ENCODE measurements around the gene DCUN1D2. TPM values are rescaled to one million over a fixed set of nuclear protein-coding genes. Genes with fewer than 3 reads are reported as not detected.
"Not testable (repeated sequence)": the region's sequence is repeated elsewhere in the genome, so short reads cannot be mapped to it uniquely, and the experiment has no call there.

Gene DCUN1D2
- total RNA-seq, 2 experiments from 2014 or later, result 9.2 to 16.5 TPM

DNA sequence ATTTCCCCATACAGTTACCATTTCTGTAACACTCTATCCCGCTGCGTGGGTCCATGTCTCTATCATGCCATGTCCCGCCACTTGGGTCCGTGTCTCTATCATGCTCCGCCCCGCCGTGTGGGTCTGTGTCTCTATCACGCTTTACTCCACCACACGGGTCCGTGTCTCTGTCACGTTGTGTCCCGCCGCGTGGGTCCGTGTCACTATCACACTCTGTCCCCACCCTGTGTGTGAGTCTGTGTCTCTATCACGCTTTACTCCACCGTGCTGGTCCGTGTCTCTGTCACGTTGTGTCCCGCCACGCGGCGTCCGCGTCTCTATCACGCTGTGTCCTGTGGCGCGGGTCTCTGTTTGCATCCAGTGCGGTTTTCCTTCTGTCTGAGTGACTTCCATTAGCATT lies 48.9 kb downstream of the DCUN1D2 start:
- H3K36me3 ChIP-seq (ENCODE audit: insufficient read depth, low read length), result peaks cover 12% of the 10 kb centered on the region; the same call in 1 of the 2 replicates
- POLR2A ChIA-PET, result interaction anchor here (0.5 to 0.6 kb wide), 2 partner anchors 32 to 77 kb away, joined by 3 to 4 read pairs; no protein-coding TSS in a partner anchor
- no peaks in the 10 kb centered on the region for H3K9me2 ChIP-seq (ENCODE audit: insufficient read depth, low read length)
- CTCF ChIA-PET (ENCODE audit: unreplicated experiment), result no interaction called here
- intact Hi-C loops (cut with micrococcal nuclease; ENCODE audit: unreplicated experiment), result no loop called here
- no peaks in the 10 kb centered on the region for H4K20me1 ChIP-seq (ENCODE audit: insufficient read depth, low read length)
- H3K9me3 ChIP-seq (ENCODE audit: low read length), result no peaks in the 10 kb centered on the region
- no peak for DNase-seq (ENCODE audit: low spot score)
- no peak overlapping the region for H3K4me2 ChIP-seq (ENCODE audit: low read length)
- peaks cover 27% of the 10 kb centered on the region for H3K4me1 ChIP-seq (ENCODE audit: insufficient read depth, low read length, poor library complexity, severe bottlenecking)
- TF ChIP-seq, protein P1, sequence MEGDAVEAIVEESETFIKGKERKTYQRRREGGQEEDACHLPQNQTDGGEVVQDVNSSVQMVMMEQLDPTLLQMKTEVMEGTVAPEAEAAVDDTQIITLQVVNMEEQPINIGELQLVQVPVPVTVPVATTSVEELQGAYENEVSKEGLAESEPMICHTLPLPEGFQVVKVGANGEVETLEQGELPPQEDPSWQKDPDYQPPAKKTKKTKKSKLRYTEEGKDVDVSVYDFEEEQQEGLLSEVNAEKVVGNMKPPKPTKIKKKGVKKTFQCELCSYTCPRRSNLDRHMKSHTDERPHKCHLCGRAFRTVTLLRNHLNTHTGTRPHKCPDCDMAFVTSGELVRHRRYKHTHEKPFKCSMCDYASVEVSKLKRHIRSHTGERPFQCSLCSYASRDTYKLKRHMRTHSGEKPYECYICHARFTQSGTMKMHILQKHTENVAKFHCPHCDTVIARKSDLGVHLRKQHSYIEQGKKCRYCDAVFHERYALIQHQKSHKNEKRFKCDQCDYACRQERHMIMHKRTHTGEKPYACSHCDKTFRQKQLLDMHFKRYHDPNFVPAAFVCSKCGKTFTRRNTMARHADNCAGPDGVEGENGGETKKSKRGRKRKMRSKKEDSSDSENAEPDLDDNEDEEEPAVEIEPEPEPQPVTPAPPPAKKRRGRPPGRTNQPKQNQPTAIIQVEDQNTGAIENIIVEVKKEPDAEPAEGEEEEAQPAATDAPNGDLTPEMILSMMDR (conservative IDR thresholded peaks at IDR 0.05; ENCODE audit: low read length), result no peak
- TF ChIP-seq EZH2phosphoT487 (IDR thresholded peaks at IDR 0.05; ENCODE audit: borderline replicate concordance, low read depth, low read length), result no peak
- H3K4me3 ChIP-seq (ENCODE audit: low read depth, low read length, poor library complexity, severe bottlenecking), result no peak overlapping the region
- no peaks in the 10 kb centered on the region for H3K79me2 ChIP-seq (ENCODE audit: insufficient read depth, low read depth, low read length)
- H2AFZ ChIP-seq (ENCODE audit: low read length), result no peak overlapping the region
- BruUV-seq (replicated peaks), result no TSS peak
- no peak overlapping the region for H3K27ac ChIP-seq (ENCODE audit: low read depth, low read length, poor library complexity, severe bottlenecking)

DNA sequence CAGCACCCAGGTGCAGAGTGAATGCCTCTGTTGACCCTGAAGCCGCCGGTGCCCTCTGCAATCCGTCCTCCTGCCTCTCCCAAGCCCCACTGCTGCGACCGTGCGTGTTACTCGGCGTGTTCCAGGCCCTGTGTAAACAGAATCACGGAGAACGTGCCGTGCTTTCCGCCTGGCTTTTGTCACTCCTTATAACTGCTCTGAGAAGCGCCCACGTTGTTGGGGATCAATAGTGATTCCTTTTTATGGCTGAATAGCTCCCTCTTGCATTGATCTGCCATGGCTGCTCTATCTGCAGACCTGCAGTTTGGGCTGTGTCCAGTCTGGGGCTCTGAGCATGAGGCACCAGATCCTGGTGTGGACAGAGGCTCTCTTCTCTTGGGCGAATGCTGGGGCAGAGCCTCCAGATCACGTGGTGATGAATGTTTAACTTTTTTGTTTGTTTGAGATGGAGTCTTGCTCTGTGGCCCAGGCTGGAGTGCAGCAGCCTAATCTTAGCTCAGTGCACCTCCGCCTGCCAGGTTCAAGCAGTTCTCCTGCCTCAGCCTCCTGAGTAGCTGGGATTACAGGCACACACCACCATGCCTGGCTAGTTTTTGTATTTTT lies 53.0 kb downstream of the DCUN1D2 start:
- POLR2A ChIA-PET, result no interaction called here
- no peak overlapping the region for H3K4me3 ChIP-seq (ENCODE audit: low read depth, low read length, poor library complexity, severe bottlenecking)
- no peaks in the 10 kb centered on the region for H3K79me2 ChIP-seq (ENCODE audit: insufficient read depth, low read depth, low read length)
- intact Hi-C loops (cut with micrococcal nuclease; ENCODE audit: unreplicated experiment), result no loop called here
- peaks cover 13% of the 10 kb centered on the region for H3K4me1 ChIP-seq (ENCODE audit: insufficient read depth, low read length, poor library complexity, severe bottlenecking)
- CTCF ChIA-PET (ENCODE audit: unreplicated experiment), result no interaction called here
- no peak overlapping the region for H3K27ac ChIP-seq (ENCODE audit: low read depth, low read length, poor library complexity, severe bottlenecking)
- no peaks in the 10 kb centered on the region for H3K9me3 ChIP-seq (ENCODE audit: low read length)
- no peak for DNase-seq (ENCODE audit: low spot score)
- peaks cover 4% of the 10 kb centered on the region; the same call in 1 of the 2 replicates for H3K36me3 ChIP-seq (ENCODE audit: insufficient read depth, low read length)
- H3K9me2 ChIP-seq (ENCODE audit: insufficient read depth, low read length), result no peaks in the 10 kb centered on the region
- no peak overlapping the region for H2AFZ ChIP-seq (ENCODE audit: low read length)
- no TSS peak for BruUV-seq (replicated peaks)
- H3K4me2 ChIP-seq (ENCODE audit: low read length), result no peak overlapping the region
- H4K20me1 ChIP-seq (ENCODE audit: insufficient read depth, low read length), result no peaks in the 10 kb centered on the region
- no peak for TF ChIP-seq EZH2phosphoT487 (IDR thresholded peaks at IDR 0.05; ENCODE audit: borderline replicate concordance, low read depth, low read length)
- TF ChIP-seq, protein P1 (conservative IDR thresholded peaks at IDR 0.05; ENCODE audit: low read length), result no peak

DNA sequence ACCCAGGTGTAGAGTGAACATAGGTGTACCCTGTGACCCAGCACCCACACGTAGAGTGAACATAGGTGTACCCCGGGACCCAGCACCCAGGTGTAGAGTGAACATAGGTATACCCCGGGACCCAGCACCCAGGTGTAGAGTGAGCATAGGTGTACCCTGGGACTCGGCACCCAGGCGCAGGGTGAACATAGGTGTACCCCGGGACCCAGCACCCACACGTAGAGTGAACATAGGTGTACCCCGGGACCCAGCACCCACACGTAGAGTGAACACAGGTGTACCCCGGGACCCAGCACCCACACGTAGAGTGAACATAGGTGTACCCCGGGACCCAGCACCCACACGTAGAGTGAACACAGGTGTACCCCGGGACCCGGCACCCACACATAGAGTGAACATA lies 53.6 kb downstream of the DCUN1D2 start:
- DNase-seq (ENCODE audit: low spot score); H2AFZ ChIP-seq (ENCODE audit: low read length); H3K9me2 ChIP-seq (ENCODE audit: insufficient read depth, low read length); BruUV-seq (replicated peaks); intact Hi-C loops (cut with micrococcal nuclease; ENCODE audit: unreplicated experiment); H3K27ac ChIP-seq (ENCODE audit: low read depth, low read length, poor library complexity, severe bottlenecking); H3K79me2 ChIP-seq (ENCODE audit: insufficient read depth, low read depth, low read length); POLR2A ChIA-PET; H3K36me3 ChIP-seq (ENCODE audit: insufficient read depth, low read length); H3K4me3 ChIP-seq (ENCODE audit: low read depth, low read length, poor library complexity, severe bottlenecking); H4K20me1 ChIP-seq (ENCODE audit: insufficient read depth, low read length); H3K4me2 ChIP-seq (ENCODE audit: low read length); CTCF ChIA-PET (ENCODE audit: unreplicated experiment); H3K9me3 ChIP-seq (ENCODE audit: low read length): not testable (repeated sequence)
- peaks cover 19% of the 10 kb centered on the region for H3K4me1 ChIP-seq (ENCODE audit: insufficient read depth, low read length, poor library complexity, severe bottlenecking)

DNA sequence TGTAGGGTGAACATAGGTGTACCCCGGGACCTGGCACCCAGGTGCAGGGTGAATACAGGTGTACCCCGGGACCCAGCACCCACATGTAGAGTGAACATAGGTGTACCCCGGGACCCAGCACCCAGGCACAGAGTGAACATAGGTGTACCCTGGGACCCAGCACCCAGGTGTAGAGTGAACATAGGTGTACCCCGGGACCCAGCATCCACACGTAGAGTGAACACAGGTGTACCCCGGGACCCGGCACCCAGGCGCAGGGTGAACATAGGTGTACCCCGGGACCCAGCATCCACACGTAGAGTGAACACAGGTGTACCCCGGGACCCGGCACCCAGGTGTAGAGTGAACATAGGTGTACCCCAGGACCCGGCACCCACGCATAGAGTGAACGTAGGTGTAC lies 54.6 kb downstream of the DCUN1D2 start:
- CTCF ChIA-PET (ENCODE audit: unreplicated experiment); H3K4me3 ChIP-seq (ENCODE audit: low read depth, low read length, poor library complexity, severe bottlenecking); H3K27ac ChIP-seq (ENCODE audit: low read depth, low read length, poor library complexity, severe bottlenecking); H3K9me2 ChIP-seq (ENCODE audit: insufficient read depth, low read length); POLR2A ChIA-PET; H3K79me2 ChIP-seq (ENCODE audit: insufficient read depth, low read depth, low read length); H3K9me3 ChIP-seq (ENCODE audit: low read length); H4K20me1 ChIP-seq (ENCODE audit: insufficient read depth, low read length); H3K36me3 ChIP-seq (ENCODE audit: insufficient read depth, low read length); intact Hi-C loops (cut with micrococcal nuclease; ENCODE audit: unreplicated experiment); H3K4me2 ChIP-seq (ENCODE audit: low read length); H2AFZ ChIP-seq (ENCODE audit: low read length); BruUV-seq (replicated peaks); DNase-seq (ENCODE audit: low spot score): not testable (repeated sequence)
- peaks cover 27% of the 10 kb centered on the region for H3K4me1 ChIP-seq (ENCODE audit: insufficient read depth, low read length, poor library complexity, severe bottlenecking)
